CD14-positive monocyte (primary cell): ENCODE data around the gene ITGA11. TPM values are rescaled to one million over a fixed set of nuclear protein-coding genes. Genes with fewer than 3 reads are reported as not detected.

Experiments
- DNase-seq, 3 donors: peaks; one replicate each; pipeline ENCODE4 v3.0.0-alpha.2; 2011 to 2022
- H2AFZ ChIP-seq: 2 replicates; pipeline ENCODE4 v1.6.0; 2012; ENCODE audit warnings: mild to moderate bottlenecking, low read depth, low read length, inconsistent platforms; ENCODE audit not compliant: insufficient read depth, poor library complexity, severe bottlenecking
- H3K27ac ChIP-seq, 2 donors: 1 replicate in 1 of 2; 2 replicates in 1 of 2; pipeline ENCODE4 v1.5.1; 2012 to 2013; ENCODE audit warnings: low read length in 2 of 2, control low read depth in 1 of 2, inconsistent platforms in 1 of 2, low read depth in 1 of 2, mild to moderate bottlenecking in 1 of 2
- H3K27me3 ChIP-seq, 2 donors: one replicate each; pipeline versions ENCODE4 v1.6.0 to v1.6.1; 2011 to 2013; ENCODE audit warnings: low read length in 2 of 2; ENCODE audit not compliant: control insufficient read depth in 2 of 2, insufficient read depth in 2 of 2
- H3K36me3 ChIP-seq, 2 donors: replicated peaks in 1 of 2; 1 replicate in 1 of 2; 2 replicates in 1 of 2; pipeline versions ENCODE4 v1.5.1 to v1.6.1; 2012 to 2013; ENCODE audit warnings: low read length in 2 of 2, control low read depth in 1 of 2, inconsistent platforms in 1 of 2, mild to moderate bottlenecking in 1 of 2; ENCODE audit not compliant: insufficient read depth in 2 of 2, control insufficient read depth in 1 of 2
- H3K4me1 ChIP-seq, 2 donors: 1 replicate in 1 of 2; 2 replicates in 1 of 2; pipeline versions ENCODE4 v1.5.1 to v1.6.1; 2012 to 2013; ENCODE audit warnings: low read length in 2 of 2, control low read depth in 1 of 2, inconsistent platforms in 1 of 2, mild to moderate bottlenecking in 1 of 2, moderate library complexity in 1 of 2; ENCODE audit not compliant: insufficient read depth in 2 of 2, control insufficient read depth in 1 of 2
- H3K4me2 ChIP-seq: replicated peaks from 2 replicates; pipeline ENCODE3; 2012; ENCODE audit warnings: low read length, moderate library complexity, mild to moderate bottlenecking; ENCODE audit not compliant: poor library complexity, severe bottlenecking; ENCODE audit errors: extremely low read depth
- H3K4me3 ChIP-seq, 3 experiments: fragments of 200-600 bp in 1 of 3; sonication (generic) in 1 of 3; replicated peaks in 1 of 3; 1 replicate in 2 of 3; 2 replicates in 1 of 3; pipeline ENCODE4 v1.5.1; 2011 to 2013; ENCODE audit warnings: low read length in 3 of 3, mild to moderate bottlenecking in 3 of 3, control low read depth in 2 of 3, low read depth in 2 of 3, inconsistent platforms in 1 of 3, moderate library complexity in 1 of 3
- H3K79me2 ChIP-seq: 2 replicates; pipeline ENCODE4 v1.6.0; 2012; ENCODE audit warnings: mild to moderate bottlenecking, control low read depth, inconsistent platforms, low read length, moderate library complexity; ENCODE audit not compliant: insufficient read depth
- H3K9ac ChIP-seq: 2 replicates; pipeline ENCODE4 v1.6.0; 2017; ENCODE audit warnings: low read length, mild to moderate bottlenecking; ENCODE audit not compliant: insufficient read depth, poor library complexity, severe bottlenecking
- H3K9me3 ChIP-seq, 2 donors: replicated peaks in 1 of 2; 1 replicate in 1 of 2; 2 replicates in 1 of 2; pipeline versions ENCODE4 v1.5.1 to v1.6.1; 2012 to 2013; ENCODE audit warnings: low read length in 2 of 2, control low read depth in 1 of 2; ENCODE audit not compliant: control insufficient read depth in 1 of 2, insufficient read depth in 1 of 2
- H4K20me1 ChIP-seq: 2 replicates; pipeline ENCODE4 v1.6.0; 2012; ENCODE audit warnings: mild to moderate bottlenecking, low read length, control low read depth, moderate library complexity; ENCODE audit not compliant: insufficient read depth
- H3K27ac Mint-ChIP-seq, 7 donors: one replicate each; pipeline ENCODE4 v1.8.0; 2020; ENCODE audit warnings: mild to moderate bottlenecking in 7 of 7, mixed read lengths in 7 of 7, moderate library complexity in 6 of 7, inconsistent platforms in 2 of 7
- H3K27me3 Mint-ChIP-seq, 3 donors: one replicate each; pipeline ENCODE4 v1.8.0; 2021 to 2022; ENCODE audit warnings: low read depth in 3 of 3, mild to moderate bottlenecking in 3 of 3, mixed read lengths in 3 of 3, moderate library complexity in 3 of 3, inconsistent platforms in 1 of 3
- H3K36me3 Mint-ChIP-seq, 2 donors: one replicate each; pipeline ENCODE4 v1.8.0; 2020; ENCODE audit warnings: mixed read lengths in 2 of 2, inconsistent platforms in 1 of 2, mild to moderate bottlenecking in 1 of 2
- H3K4me1 Mint-ChIP-seq: one replicate; pipeline ENCODE4 v1.8.0; 2020; ENCODE audit warnings: mild to moderate bottlenecking, mixed read lengths
- H3K4me3 Mint-ChIP-seq, 2 donors: one replicate each; pipeline ENCODE4 v1.8.0; 2020; ENCODE audit warnings: mild to moderate bottlenecking in 2 of 2, mixed read lengths in 2 of 2, moderate library complexity in 1 of 2
- H3K9me3 Mint-ChIP-seq, 7 donors: one replicate each; pipeline ENCODE4 v1.8.0; 2020 to 2022; ENCODE audit warnings: mixed read lengths in 7 of 7, mild to moderate bottlenecking in 6 of 7, moderate library complexity in 6 of 7, inconsistent platforms in 2 of 7
- CTCF ChIP-seq: fragments of 200-600 bp; IDR thresholded peaks from one replicate; pipeline ENCODE4 v1.8.0; 2022; ENCODE audit warnings: antibody characterized with exemption, mild to moderate bottlenecking
- WGBS: methylation state at CpG from one replicate; pipeline ENCODE4 v1.1.5; 2013; ENCODE audit warnings: missing lambda C conversion rate; ENCODE audit not compliant: insufficient coverage; 5-methylcytosine and 5-hydroxymethylcytosine counted together
- intact Hi-C, 2 donors: fragments of 100-400 bp; cut with micrococcal nuclease; formaldehyde crosslinking; loops; one replicate each; pipeline versions ENCODE4 v1.15.0 to v1.15.1; 2023
- polyA plus RNA-seq, 3 donors: library from polyadenylated mRNA; depleted of rRNA in 1 of 3; unstranded in 2 of 3; stranded (reverse) in 1 of 3; fragments of 300-500 nt in 2 of 3; fragments of >200 nt in 1 of 3; fragmentation: Illumina TruSeq in 2 of 3; gene quantifications; 1 replicate in 2 of 3; 2 replicates in 1 of 3; pipeline ENCODE4 v1.2.3, GENCODE V29; 2012 to 2021

ITGA11 gene
- polyA plus RNA-seq, 3 donors, result under 0.01 to 0.01 TPM; not detected in 1

DNA sequence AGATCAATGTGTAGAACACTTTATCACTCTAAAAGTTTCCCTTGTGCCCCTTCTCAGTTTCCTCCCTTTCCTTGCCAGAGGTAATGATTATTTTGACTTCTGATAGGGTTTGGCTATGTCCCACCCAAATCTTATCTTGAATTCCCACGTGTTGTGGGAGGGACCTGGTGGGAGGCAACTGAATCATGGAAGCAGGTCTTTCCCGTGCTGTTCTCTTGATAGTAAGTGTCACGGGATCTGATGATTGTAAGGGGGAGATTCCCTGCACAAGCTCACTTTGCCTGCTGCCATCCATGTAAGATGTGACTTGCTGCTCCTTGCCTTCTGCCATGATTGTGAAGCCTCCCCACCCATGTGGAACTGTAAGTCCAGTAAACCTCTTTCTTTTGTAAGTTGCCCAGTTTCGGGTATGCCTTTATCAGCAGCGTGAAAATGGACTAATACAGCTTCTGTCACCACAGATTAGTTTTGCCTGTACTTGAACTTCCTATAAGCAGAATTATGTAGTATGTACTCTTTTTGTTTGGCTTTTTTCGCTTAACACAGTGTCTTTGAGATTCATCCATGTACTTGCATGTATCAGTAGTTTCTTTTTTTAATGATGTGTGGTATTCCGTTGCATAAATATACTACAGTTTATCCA lies 147.2 kb downstream of the ITGA11 start:
- no peaks in the 10 kb centered on the region for H3K9me3 ChIP-seq
- Mint-ChIP-seq H3K9me3 (peaks cover 0 to 3% (median 0%) of the 10 kb centered on the region in 7 donors), H3K27ac (peak overlapping the region; percentile 41 to 88 (median 62)), H3K36me3 (peaks cover 29 to 36% of the 10 kb centered on the region in 2 donors), H3K4me1 (peaks cover 65% of the 10 kb centered on the region), H3K27me3 (no peaks in the 10 kb centered on the region), H3K4me3 (peak overlapping the region in 1 of 2 donors; percentile 63)
- intact Hi-C loops, result no loop called here
- H3K4me3 ChIP-seq, result no peak overlapping the region
- no peaks in the 10 kb centered on the region for H3K27me3 ChIP-seq
- no peak overlapping the region for H2AFZ ChIP-seq
- H3K4me2 ChIP-seq, result no peak overlapping the region
- peak overlapping the region; percentile 22 to 75 for H3K27ac ChIP-seq
- 93% methylated on average over 2 of the region's 7 CpGs for WGBS
- no peak for TF ChIP-seq CTCF
- no peak overlapping the region for H3K9ac ChIP-seq
- H3K36me3 ChIP-seq, result peaks cover 10 to 26% of the 10 kb centered on the region in 2 donors
- H4K20me1 ChIP-seq, result peaks cover 100% of the 10 kb centered on the region
- peak in 1 of 3 donors; percentile 25 for DNase-seq
- peaks cover 100% of the 10 kb centered on the region for H3K79me2 ChIP-seq
- peaks cover 42 to 59% of the 10 kb centered on the region in 2 donors for H3K4me1 ChIP-seq

DNA sequence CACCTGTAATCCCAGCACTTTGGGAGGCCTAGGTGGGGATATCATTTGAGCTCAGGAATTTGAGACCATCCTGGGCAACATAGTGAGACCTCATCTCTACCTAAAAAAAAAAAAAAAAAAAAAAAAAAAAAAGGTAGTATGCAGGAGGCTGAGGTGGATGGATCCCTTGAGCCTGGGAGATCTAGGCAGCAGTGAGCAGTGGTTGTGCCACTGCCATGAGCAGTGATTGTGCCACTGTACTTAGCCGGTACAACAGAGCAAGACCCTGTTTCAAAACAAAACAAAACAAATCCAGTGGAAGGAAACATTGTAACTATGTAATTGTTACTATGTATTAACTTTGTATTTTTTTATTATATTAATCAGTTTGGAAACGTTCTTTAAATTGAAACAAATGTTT lies 148.6 kb downstream of the ITGA11 start:
- H3K36me3 Mint-ChIP-seq, result peaks cover 22 to 26% of the 10 kb centered on the region in 2 donors
- no peaks in the 10 kb centered on the region for H3K27me3 ChIP-seq
- no peak for DNase-seq
- no peak for TF ChIP-seq CTCF
- peak overlapping the region in 2 of 7 donors; percentile 73 to 74 for H3K27ac Mint-ChIP-seq
- H3K27me3 Mint-ChIP-seq, result no peaks in the 10 kb centered on the region
- no peak overlapping the region for H3K4me3 ChIP-seq
- H3K9ac ChIP-seq, result no peak overlapping the region
- H3K4me1 Mint-ChIP-seq, result peaks cover 69% of the 10 kb centered on the region
- H3K36me3 ChIP-seq, result peaks cover 0 to 16% of the 10 kb centered on the region in 2 donors
- H2AFZ ChIP-seq, result no peak overlapping the region
- no peak overlapping the region for H3K4me3 Mint-ChIP-seq
- H3K27ac ChIP-seq, result no peak overlapping the region
- H4K20me1 ChIP-seq, result peaks cover 99% of the 10 kb centered on the region
- whole genome bisulfite sequencing, result no CpG with 5 or more reads among the region's 2 CpGs
- peaks cover 0 to 3% (median 0%) of the 10 kb centered on the region in 7 donors for H3K9me3 Mint-ChIP-seq
- H3K9me3 ChIP-seq, result no peaks in the 10 kb centered on the region
- H3K4me2 ChIP-seq, result no peak overlapping the region
- intact Hi-C loops, result no loop called here
- H3K79me2 ChIP-seq, result peaks cover 100% of the 10 kb centered on the region
- H3K4me1 ChIP-seq, result peaks cover 54 to 72% of the 10 kb centered on the region in 2 donors
